OCI-LY3 (cell line): ENCODE results near the gene EFNA2.

ENCODE experiments used
- H2AFZ ChIP-seq: fragments of 200-600, 300-600 bp; shearing (Covaris generic); 2 replicates; pipeline ENCODE4 v1.6.0; 2014; ENCODE audit warnings: antibody characterized with exemption, low read depth, low read length
- H3K27ac ChIP-seq: fragments of 200-600, 300-600 bp; sonication (generic); 2 replicates; pipeline ENCODE4 v1.5.1; 2014; ENCODE audit warnings: mild to moderate bottlenecking, low read length, moderate library complexity, mixed read lengths
- H3K27me3 ChIP-seq: fragments of 200-600, 300-600 bp; sonication (generic); 2 replicates; pipeline ENCODE4 v1.6.1; 2014; ENCODE audit warnings: low read depth, low read length, mixed read lengths
- H3K36me3 ChIP-seq: fragments of 200-600, 300-600 bp; sonication (generic); replicated peaks from 2 replicates; pipeline ENCODE3; 2014; ENCODE audit warnings: low read depth, low read length, mixed read lengths
- H3K4me1 ChIP-seq: fragments of 300-600, 200-600 bp; sonication (generic); 2 replicates; pipeline ENCODE4 v1.6.1; 2014; ENCODE audit warnings: low read length, mixed read lengths
- H3K4me2 ChIP-seq: fragments of 200-600, 300-600 bp; sonication (generic); 2 replicates; pipeline ENCODE4 v1.6.1; 2014; ENCODE audit warnings: low read length, mixed read lengths
- H3K4me3 ChIP-seq: fragments of 300-600, 200-600 bp; sonication (generic); 2 replicates; pipeline ENCODE4 v1.5.1; 2014; ENCODE audit warnings: antibody characterized with exemption, mild to moderate bottlenecking, low read length, moderate library complexity
- H3K79me2 ChIP-seq: fragments of 300-600, 200-600 bp; shearing (Covaris generic); 2 replicates; pipeline ENCODE4 v1.6.1; 2014; ENCODE audit warnings: mild to moderate bottlenecking, low read length, mixed read lengths
- H3K9ac ChIP-seq: fragments of 300-600, 200-600 bp; shearing (Covaris generic); 2 replicates; pipeline ENCODE4 v1.6.0; 2014; ENCODE audit warnings: mild to moderate bottlenecking, low read length, moderate library complexity
- H3K9me3 ChIP-seq: fragments of 200-600, 300-600 bp; shearing (Covaris generic); 2 replicates; pipeline ENCODE4 v1.6.1; 2014; ENCODE audit warnings: low read length, mixed read lengths; ENCODE audit not compliant: insufficient read depth
- H4K20me1 ChIP-seq: fragments of 200-600, 300-600 bp; sonication (generic); 2 replicates; pipeline ENCODE4 v1.6.1; 2016; ENCODE audit warnings: low read length, mixed read lengths; ENCODE audit not compliant: insufficient read depth
- EZH2phosphoT487 ChIP-seq: fragments of 200-600 bp; shearing (Covaris generic); IDR thresholded peaks from 2 replicates; pipeline ENCODE4 v1.6.1; 2018; ENCODE audit warnings: antibody characterized with exemption, mixed run types, low read depth
- TF ChIP-seq, protein P1 (sequence below): fragments of 200-600, 300-600 bp; sonication (generic); IDR thresholded peaks from 2 replicates; pipeline ENCODE4 v1.5.1; 2014; ENCODE audit warnings: antibody characterized with exemption, low read length, low read depth

Gene EFNA2

DNA sequence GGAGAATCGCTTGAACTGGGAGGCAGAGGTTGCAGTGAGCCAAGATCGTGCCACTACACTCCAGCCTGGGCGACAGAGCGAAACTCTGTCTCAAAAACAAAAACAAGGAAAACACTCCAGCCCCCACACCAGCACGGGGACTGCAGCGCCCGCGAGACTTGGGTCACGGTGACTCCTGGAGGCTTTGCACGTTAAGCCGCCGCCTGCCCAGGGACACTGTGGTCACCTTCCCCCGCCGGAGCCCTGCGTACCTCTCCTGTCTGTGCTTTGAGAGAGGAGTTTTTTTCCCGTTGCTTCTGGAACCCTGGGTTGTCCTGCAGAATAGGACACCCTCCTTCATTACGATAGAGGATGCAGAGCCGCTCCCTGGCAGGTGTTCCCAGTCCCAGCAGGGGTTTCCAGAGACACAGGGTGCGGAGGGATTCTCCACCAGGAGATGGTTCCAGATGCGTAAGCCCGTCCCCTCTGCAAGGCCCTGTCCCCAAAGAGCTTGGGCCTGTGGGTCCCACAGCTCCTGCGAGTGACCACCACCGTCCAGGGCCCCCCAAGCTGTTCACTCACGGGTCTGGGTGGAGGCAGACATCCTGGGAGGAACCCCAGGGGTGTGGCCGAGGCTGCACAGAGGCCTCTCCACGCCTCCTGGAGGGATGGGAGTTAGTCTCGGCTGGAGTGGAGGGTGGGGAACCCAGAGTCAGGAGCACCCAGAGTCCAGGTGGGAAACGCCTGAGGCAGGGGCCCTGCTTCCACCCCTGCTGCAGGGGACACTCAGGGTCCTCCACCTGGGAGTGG, 55.2 kb downstream of the EFNA2 start:
- H3K4me2 ChIP-seq: no peak overlapping the region
- no peak overlapping the region for H3K27ac ChIP-seq
- H3K4me3 ChIP-seq: no peak overlapping the region
- peaks cover 19% of the 10 kb centered on the region for H3K4me1 ChIP-seq
- no peaks in the 10 kb centered on the region for H3K79me2 ChIP-seq
- H3K9ac ChIP-seq: no peak overlapping the region
- no peak overlapping the region for H2AFZ ChIP-seq
- peaks cover 17% of the 10 kb centered on the region for H3K27me3 ChIP-seq
- H3K36me3 ChIP-seq: no peaks in the 10 kb centered on the region
- no peak for TF ChIP-seq EZH2phosphoT487
- TF ChIP-seq, protein P1, sequence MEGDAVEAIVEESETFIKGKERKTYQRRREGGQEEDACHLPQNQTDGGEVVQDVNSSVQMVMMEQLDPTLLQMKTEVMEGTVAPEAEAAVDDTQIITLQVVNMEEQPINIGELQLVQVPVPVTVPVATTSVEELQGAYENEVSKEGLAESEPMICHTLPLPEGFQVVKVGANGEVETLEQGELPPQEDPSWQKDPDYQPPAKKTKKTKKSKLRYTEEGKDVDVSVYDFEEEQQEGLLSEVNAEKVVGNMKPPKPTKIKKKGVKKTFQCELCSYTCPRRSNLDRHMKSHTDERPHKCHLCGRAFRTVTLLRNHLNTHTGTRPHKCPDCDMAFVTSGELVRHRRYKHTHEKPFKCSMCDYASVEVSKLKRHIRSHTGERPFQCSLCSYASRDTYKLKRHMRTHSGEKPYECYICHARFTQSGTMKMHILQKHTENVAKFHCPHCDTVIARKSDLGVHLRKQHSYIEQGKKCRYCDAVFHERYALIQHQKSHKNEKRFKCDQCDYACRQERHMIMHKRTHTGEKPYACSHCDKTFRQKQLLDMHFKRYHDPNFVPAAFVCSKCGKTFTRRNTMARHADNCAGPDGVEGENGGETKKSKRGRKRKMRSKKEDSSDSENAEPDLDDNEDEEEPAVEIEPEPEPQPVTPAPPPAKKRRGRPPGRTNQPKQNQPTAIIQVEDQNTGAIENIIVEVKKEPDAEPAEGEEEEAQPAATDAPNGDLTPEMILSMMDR: no peak
- no peaks in the 10 kb centered on the region for H4K20me1 ChIP-seq
- H3K9me3 ChIP-seq: no peaks in the 10 kb centered on the region

DNA sequence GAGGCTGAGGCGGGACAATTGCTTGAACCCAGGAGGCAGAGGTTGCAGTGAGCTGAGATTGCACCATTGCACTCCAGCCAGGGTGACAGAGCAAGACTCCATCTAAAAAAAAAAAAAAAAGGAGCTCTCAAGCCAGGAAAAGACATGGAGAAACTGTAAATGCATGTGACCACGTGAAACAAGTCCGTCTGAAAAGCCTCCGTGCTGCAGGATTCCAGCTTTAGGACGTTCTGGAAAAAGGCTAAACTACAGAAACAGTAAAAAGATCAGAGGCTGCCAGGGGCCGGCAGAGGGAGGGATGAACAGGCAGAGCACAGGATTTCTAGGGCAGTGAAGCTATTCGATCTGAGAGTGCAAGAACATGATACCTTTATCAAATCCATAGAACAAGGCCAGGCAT, 57.4 kb downstream of the EFNA2 start:
- Histone ChIP-seq H3K9me3 (no peaks in the 10 kb centered on the region), H3K36me3 (no peaks in the 10 kb centered on the region), H3K27ac (no peak overlapping the region), H3K27me3 (peaks cover 17% of the 10 kb centered on the region), H2AFZ (no peak overlapping the region), H3K4me3 (no peak overlapping the region), H3K79me2 (no peaks in the 10 kb centered on the region), H3K9ac (no peak overlapping the region), H4K20me1 (no peaks in the 10 kb centered on the region), H3K4me1 (peaks cover 26% of the 10 kb centered on the region), H3K4me2 (no peak overlapping the region)
- TF ChIP-seq EZH2phosphoT487: no peak
- TF ChIP-seq, protein P1: no peak

DNA sequence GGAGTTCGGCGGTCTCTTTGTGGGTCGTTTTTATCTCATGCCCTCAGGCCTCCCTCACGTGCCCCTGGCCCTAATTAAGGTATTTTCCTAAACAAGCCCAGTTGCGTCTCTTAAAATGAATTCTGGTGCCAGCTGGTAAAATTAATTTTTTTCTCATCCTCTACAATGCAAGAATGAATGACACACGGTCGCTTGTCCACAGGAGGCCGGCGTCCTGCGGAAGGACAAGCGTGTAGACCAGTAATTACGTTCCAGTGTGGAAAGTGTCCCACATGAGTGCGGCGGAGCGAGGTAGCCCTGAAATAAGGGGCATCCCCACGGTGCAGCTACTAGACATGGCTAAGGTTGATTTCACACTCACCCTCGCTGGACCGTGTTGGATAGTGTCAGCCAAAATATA, 63.5 kb downstream of the EFNA2 start:
- H3K36me3 ChIP-seq: no peaks in the 10 kb centered on the region
- H3K4me2 ChIP-seq: peak overlapping the region; percentile 68
- no peaks in the 10 kb centered on the region for H3K79me2 ChIP-seq
- no peaks in the 10 kb centered on the region for H3K9me3 ChIP-seq
- peaks cover 39% of the 10 kb centered on the region for H3K4me1 ChIP-seq
- H3K4me3 ChIP-seq: peak overlapping the region; percentile 18
- 0 out of 2 replicates have a peak, but pooled peaks have one; percentile 27 for TF ChIP-seq EZH2phosphoT487
- TF ChIP-seq, protein P1: no peak
- no peak overlapping the region for H3K27ac ChIP-seq
- H2AFZ ChIP-seq: no peak overlapping the region
- H3K27me3 ChIP-seq: peaks cover 11% of the 10 kb centered on the region
- H3K9ac ChIP-seq: no peak overlapping the region
- no peaks in the 10 kb centered on the region for H4K20me1 ChIP-seq

DNA sequence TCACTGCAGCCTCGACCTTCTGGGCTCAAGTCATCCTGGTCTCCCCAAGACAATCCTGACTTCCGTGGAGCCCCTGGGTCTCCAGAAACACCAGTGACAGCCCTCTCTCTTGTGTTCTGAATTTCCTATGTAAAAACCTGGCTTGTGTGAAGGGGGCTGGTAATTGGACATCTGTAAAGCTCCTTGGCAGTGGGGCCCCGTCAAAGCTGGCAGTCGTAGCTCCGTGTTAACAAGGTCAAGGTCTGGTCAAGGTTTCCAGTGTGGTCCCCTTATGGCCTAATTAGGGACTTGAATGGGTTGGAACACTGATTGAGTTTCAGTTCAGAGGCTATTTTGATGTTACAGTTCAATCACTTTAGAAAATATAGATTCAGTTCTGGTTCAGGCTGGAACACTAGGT, 65.2 kb downstream of the EFNA2 start:
- H4K20me1 ChIP-seq: no peaks in the 10 kb centered on the region
- H3K4me3 ChIP-seq: no peak overlapping the region
- no peaks in the 10 kb centered on the region for H3K36me3 ChIP-seq
- no peaks in the 10 kb centered on the region for H3K9me3 ChIP-seq
- H3K79me2 ChIP-seq: peaks cover 8% of the 10 kb centered on the region; the same call in 1 of the 2 replicates
- no peak overlapping the region for H3K4me2 ChIP-seq
- peaks cover 11% of the 10 kb centered on the region for H3K27me3 ChIP-seq
- H3K27ac ChIP-seq: no peak overlapping the region
- no peak overlapping the region for H3K9ac ChIP-seq
- peaks cover 27% of the 10 kb centered on the region for H3K4me1 ChIP-seq
- H2AFZ ChIP-seq: no peak overlapping the region
- no peak for TF ChIP-seq EZH2phosphoT487
- TF ChIP-seq, protein P1: no peak
